ENCODE measurements around the gene PXDN. TPM values are rescaled to one million over a fixed set of nuclear protein-coding genes. Genes with fewer than 3 reads are reported as not detected.

PXDN gene
- total and polyA plus RNA-seq, 2 donors (not counting 3 experiments of a cell fraction or from before 2014, with no cell fraction given): 231 to 308 TPM

- Histone ChIP-seq H4K20me1 (replicated peaks; ENCODE audit: control insufficient read depth, extremely low read depth, insufficient read depth, low read length) (no peaks in the 10 kb centered on the region), H3K4me1 (ENCODE audit: control insufficient read depth, extremely low read depth, insufficient read depth, low read length) (peaks cover 19% of the 10 kb centered on the region), H3K9ac (replicated peaks; ENCODE audit: extremely low read depth, insufficient read depth, low read length) (no peak overlapping the region), H3K79me2 (ENCODE audit: control insufficient read depth, insufficient read depth, low read length) (no peaks in the 10 kb centered on the region), H3K36me3 (ENCODE audit: control insufficient read depth in 2 of 2, extremely low read depth in 1 of 2, insufficient read depth in 2 of 2, low read length in 2 of 2) (no peaks in the 10 kb centered on the region), H3K27me3 (ENCODE audit: control insufficient read depth in 2 of 2, insufficient read depth in 2 of 2, low read length in 2 of 2) (no peaks in the 10 kb centered on the region), H2AFZ (ENCODE audit: low read depth, low read length) (no peak overlapping the region), H3K9me1 (replicated peaks; ENCODE audit: control insufficient read depth, extremely low read depth, insufficient read depth, low read length) (no peaks in the 10 kb centered on the region), H3K27ac (ENCODE audit: insufficient read depth, low read depth, low read length) (no peak overlapping the region), H3K4me3 (replicated peaks in 1 of 3; ENCODE audit: insufficient read depth in 1 of 3, low read depth in 1 of 3, low read length in 3 of 3) (no peak overlapping the region), H3K9me3 (replicated peaks; ENCODE audit: control insufficient read depth, insufficient read depth, low read length) (no peaks in the 10 kb centered on the region), H3K4me2 (ENCODE audit: insufficient read depth, low read length) (no peak overlapping the region)
- POLR2A ChIA-PET: no interaction called here
- FAIRE-seq (no peak), DNase-seq (ENCODE audit: low read depth, low spot score) (no peak)
- intact Hi-C loops (cut with micrococcal nuclease) (no loop called here), dilution Hi-C loops (cut with MboI; ENCODE audit: extremely low pct_ligation_motif_present, low sequenced_read_pairs) (no loop called here)
- CTCF ChIA-PET: interaction anchor here (0.8 to 1.3 kb wide), 3 partner anchors 9 to 149 kb away, joined by 3 to 4 read pairs (median 3); no protein-coding TSS in a partner anchor
- BruUV-seq (replicated peaks): no TSS peak
- TF ChIP-seq GATA2 (IDR thresholded peaks at IDR 0.05; ENCODE audit: insufficient read depth, insufficient read length, low read depth, low read length) (no peak), JUN (IDR thresholded peaks at IDR 0.05; ENCODE audit: borderline replicate concordance, insufficient read depth, insufficient read length, low read depth) (no peak), POLR2A (IDR thresholded peaks at IDR 0.05; ENCODE audit: low read depth, low read length) (no peak), POLR2AphosphoS5 (IDR thresholded peaks at IDR 0.05; ENCODE audit: insufficient read depth, low read depth, low read length) (no peak), MAX (IDR thresholded peaks at IDR 0.05; ENCODE audit: insufficient read depth, insufficient read length) (no peak), FOS (IDR thresholded peaks at IDR 0.05; ENCODE audit: borderline replicate concordance, insufficient read depth, low read length) (no peak), MYC (IDR thresholded peaks at IDR 0.05; ENCODE audit: low read depth, low read length) (no peak), EZH2 (IDR thresholded peaks at IDR 0.05; ENCODE audit: borderline replicate concordance, low read depth, low read length, severe bottlenecking) (no peak), CTCF (IDR thresholded peaks at IDR 0.05; ENCODE audit: extremely low read depth in 1 of 2, insufficient read depth in 1 of 2, low read depth in 1 of 2, low read length in 2 of 2) (no peak)
These were observed 142.6 kb downstream of the PXDN start for GRCh38 chr2:1601471-1602277.
